Spleen (tissue), 7 donors: ENCODE measurements around the gene C19orf85.
A peak's percentile ranks its signal among the peaks of the same experiment; 100 is the strongest.

Experiments
- CTCF ChIP-seq, 11 experiments: fragments of 200-600 bp in 7 of 11; fragments of 450-650 bp in 4 of 11; sonication (generic) in 4 of 11; IDR thresholded peaks in 8 of 11; conservative IDR thresholded peaks in 3 of 11; 1 replicate in 7 of 11; 2 replicates in 4 of 11; pipeline versions ENCODE4 v1.4.0 to v1.8.0; 2016 to 2021; ENCODE audit warnings: antibody characterized with exemption in 11 of 11, inconsistent platforms in 4 of 11, mild to moderate bottlenecking in 1 of 11
- POLR2A ChIP-seq, 3 donors: fragments of 450-650 bp; IDR thresholded peaks; one replicate each; pipeline ENCODE4 v1.5.1; 2017; ENCODE audit warnings: antibody characterized with exemption in 3 of 3, mild to moderate bottlenecking in 1 of 3
- POLR2AphosphoS5 ChIP-seq, 3 donors: sonication (generic); formaldehyde crosslinking; IDR thresholded peaks; one replicate each; pipeline ENCODE4 v1.5.1; 2017; ENCODE audit warnings: antibody characterized with exemption in 3 of 3
- donor health status: DM: no; HTN: no; CAD: no; lungs with moderate emphysema.
- donor health status: DM: no; HTN: no; CAD: no.
- donor health status: DM: no; HTN: no; CAD: no.

- TF ChIP-seq POLR2A (IDR thresholded peaks at IDR 0.05) (no peak), CTCF (IDR thresholded peaks at IDR 0.05 in 8 of 11, conservative IDR thresholded peaks at IDR 0.05 in 3 of 11) (no peak), POLR2AphosphoS5 (IDR thresholded peaks at IDR 0.05) (peak; percentile 45 to 76 (median 67))
Measured at GRCh38 chr19:55484593-55485438, 20.3 kb upstream of the C19orf85 start, which contains the start of gene NAT14.
